ENCODE results near the gene TRABD2B. TPM values are rescaled to one million over a fixed set of nuclear protein-coding genes. Genes with fewer than 3 reads are reported as not detected.
"Not testable (repeated sequence)": the region's sequence is repeated elsewhere in the genome, so short reads cannot be mapped to it uniquely, and the experiment has no call there.

The TRABD2B gene
- total RNA-seq, 1 experiment from 2014 or later: 10.3 TPM

DNA sequence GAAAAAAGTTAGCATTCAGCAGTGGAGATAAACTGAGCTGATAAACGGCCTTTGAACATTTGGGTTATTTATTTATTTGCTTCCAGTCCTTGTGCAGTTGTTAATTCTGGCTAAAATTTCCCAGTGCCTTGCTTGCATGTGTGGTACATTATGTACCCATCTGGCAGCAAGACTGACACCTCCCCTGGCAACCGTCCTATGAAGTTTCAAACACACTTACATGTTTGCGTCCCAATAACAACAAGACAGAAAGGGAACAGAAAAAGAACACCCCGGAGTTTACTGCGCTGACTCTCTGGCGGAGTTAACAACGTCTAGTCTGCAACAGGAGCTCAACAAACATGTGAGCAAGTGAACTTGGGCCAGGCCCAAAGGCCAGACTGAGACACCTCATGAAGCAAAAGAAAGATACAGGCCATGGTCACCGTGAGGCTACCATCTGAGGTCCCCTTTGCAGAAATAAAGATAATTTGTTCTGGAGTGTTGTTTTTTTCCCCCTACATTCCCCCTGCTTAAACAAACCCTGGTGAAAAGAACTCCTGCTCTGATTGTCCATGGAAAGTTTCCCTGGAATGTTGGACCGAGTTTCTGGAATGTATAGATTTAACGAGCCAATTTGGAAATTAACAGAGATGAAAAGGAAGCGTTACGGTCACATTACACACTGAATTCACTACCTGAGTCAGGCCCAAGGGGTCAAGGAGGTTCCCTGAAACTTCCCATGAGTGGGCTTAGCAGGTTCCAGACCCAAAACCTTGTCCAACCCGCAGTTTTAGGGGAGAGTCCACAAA, 33.4 kb downstream of the TRABD2B start (continued):
- TF ChIP-seq RORB (CRISPR knock-in tag; IDR thresholded peaks at IDR 0.05) (no peak), ZNF263 (CRISPR knock-in tag; IDR thresholded peaks at IDR 0.05; ENCODE audit: low read depth) (no peak), STAT6 (CRISPR knock-in tag; conservative IDR thresholded peaks at IDR 0.05; ENCODE audit: low read depth) (no peak), MXD4 (CRISPR knock-in tag; IDR thresholded peaks at IDR 0.05; ENCODE audit: borderline replicate concordance) (no peak)

GRCh38 chr1:47962750-47963492, 34.3 kb downstream of the TRABD2B start:
- no peak for DNase-seq (ENCODE audit: low spot score)
- Mint-ChIP-seq H3K4me1 (peaks cover 30% of the 10 kb centered on the region), H3K27ac (no peak overlapping the region; the same call in 1 of the 2 replicates), H3K27me3 (ENCODE audit: low read depth) (no peaks in the 10 kb centered on the region; the same call in 1 of the 2 replicates), H3K9me3 (peaks cover 17% of the 10 kb centered on the region), H3K36me3 (peaks cover 18% of the 10 kb centered on the region), H3K4me3 (no peak overlapping the region)
- ChIA-PET CTCF (interaction anchor here (1.2 to 1.3 kb wide), 2 partner anchors 131 to 208 kb away, joined by 3 to 4 read pairs; no protein-coding TSS in a partner anchor), POLR2A (no interaction called here)
- no peak for TF ChIP-seq RORB (CRISPR knock-in tag; IDR thresholded peaks at IDR 0.05)
- TF ChIP-seq, protein P1, sequence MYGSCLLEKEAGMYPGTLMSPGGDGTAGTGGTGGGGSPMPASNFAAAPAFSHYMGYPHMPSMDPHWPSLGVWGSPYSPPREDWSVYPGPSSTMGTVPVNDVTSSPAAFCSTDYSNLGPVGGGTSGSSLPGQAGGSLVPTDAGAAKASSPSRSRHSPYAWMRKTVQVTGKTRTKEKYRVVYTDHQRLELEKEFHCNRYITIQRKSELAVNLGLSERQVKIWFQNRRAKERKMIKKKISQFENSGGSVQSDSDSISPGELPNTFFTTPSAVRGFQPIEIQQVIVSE (CRISPR knock-in tag; IDR thresholded peaks at IDR 0.05; ENCODE audit: borderline replicate concordance): no peak
- TF ChIP-seq RELA (CRISPR knock-in tag; IDR thresholded peaks at IDR 0.05; ENCODE audit: borderline replicate concordance): no peak
- TF ChIP-seq ZNF532 (CRISPR knock-in tag; IDR thresholded peaks at IDR 0.05; ENCODE audit: borderline replicate concordance): no peak
- no peak for TF ChIP-seq SOX15 (CRISPR knock-in tag; IDR thresholded peaks at IDR 0.05)
- no peak for TF ChIP-seq ZNF423 (CRISPR knock-in tag; IDR thresholded peaks at IDR 0.05)
- no peak for TF ChIP-seq HMGA2 (CRISPR knock-in tag; IDR thresholded peaks at IDR 0.05)
- no peak for TF ChIP-seq IRF1 (CRISPR knock-in tag; IDR thresholded peaks at IDR 0.05)
- no peak for TF ChIP-seq ATF2 (CRISPR knock-in tag; IDR thresholded peaks at IDR 0.05; ENCODE audit: borderline replicate concordance, low read depth)
- no peak for TF ChIP-seq ZNF425 (CRISPR knock-in tag; conservative IDR thresholded peaks at IDR 0.05)
- no peak for TF ChIP-seq PRRX2 (CRISPR knock-in tag; IDR thresholded peaks at IDR 0.05)
- no peak for TF ChIP-seq ETV6 (CRISPR knock-in tag; IDR thresholded peaks at IDR 0.05)
- no peak for TF ChIP-seq ZNF396 (CRISPR knock-in tag; IDR thresholded peaks at IDR 0.05; ENCODE audit: borderline replicate concordance)
- TF ChIP-seq ELF4 (CRISPR knock-in tag; IDR thresholded peaks at IDR 0.05; ENCODE audit: low read depth): no peak
- no peak for TF ChIP-seq E2F1 (CRISPR knock-in tag; IDR thresholded peaks at IDR 0.05)
- no peak; the same call in 1 of the 2 replicates for ATAC-seq

GRCh38 chr1:47961835-47962234, 35.4 kb downstream of the TRABD2B start:
- peaks cover 26% of the 10 kb centered on the region for H3K9me3 Mint-ChIP-seq
- H3K36me3 Mint-ChIP-seq: peaks cover 29% of the 10 kb centered on the region
- POLR2A ChIA-PET; H3K27me3 Mint-ChIP-seq (ENCODE audit: low read depth); H3K4me3 Mint-ChIP-seq; ATAC-seq; DNase-seq (ENCODE audit: low spot score); H3K27ac Mint-ChIP-seq; CTCF ChIA-PET: not testable (repeated sequence)
- H3K4me1 Mint-ChIP-seq: peaks cover 30% of the 10 kb centered on the region

All from WTC11 (cell line).